Ovary (tissue), 9 donors: ENCODE measurements around the gene NTRK2. TPM values are rescaled to one million over a fixed set of nuclear protein-coding genes. Genes with fewer than 3 reads are reported as not detected.

Experiments used
- DNase-seq, 5 donors: peaks; one replicate each; pipeline ENCODE4 v3.0.0-alpha.2; 2019 to 2020
- H3K27ac ChIP-seq, 2 donors: fragments of 200-600 bp; one replicate each; pipeline versions ENCODE4 v1.5.1 to v1.8.0; 2019 to 2022
- H3K27me3 ChIP-seq: fragments of 200-600 bp; one replicate; pipeline ENCODE4 v1.8.0; 2022
- H3K36me3 ChIP-seq: fragments of 200-600 bp; sonication (generic); one replicate; pipeline ENCODE4 v1.5.1; 2019
- H3K4me1 ChIP-seq: one replicate; pipeline ENCODE4 v1.8.1; 2013; ENCODE audit warnings: mild to moderate bottlenecking, moderate library complexity; ENCODE audit not compliant: insufficient read depth
- H3K4me3 ChIP-seq: fragments of 200-600 bp; sonication (generic); one replicate; pipeline ENCODE4 v1.5.1; 2017
- H3K9me3 ChIP-seq, 2 donors: fragments of 200-600 bp in 1 of 2; sonication (generic) in 1 of 2; one replicate each; pipeline versions ENCODE4 v1.5.1 to v1.8.1; 2013 to 2019; ENCODE audit warnings: mild to moderate bottlenecking in 1 of 2, moderate library complexity in 1 of 2
- CTCF ChIP-seq, 3 donors: fragments of 450-650 bp in 2 of 3; fragments of 200-600 bp in 1 of 3; IDR thresholded peaks; one replicate each; pipeline versions ENCODE4 v1.5.1 to v1.8.0; 2016 to 2022; ENCODE audit warnings: antibody characterized with exemption in 3 of 3, mild to moderate bottlenecking in 1 of 3
- EP300 ChIP-seq: sonication (generic); formaldehyde crosslinking; IDR thresholded peaks from one replicate; pipeline ENCODE4 v1.6.1; 2017; ENCODE audit warnings: antibody characterized with exemption
- POLR2A ChIP-seq: fragments of 450-650 bp; IDR thresholded peaks from one replicate; pipeline ENCODE4 v1.6.1; 2017; ENCODE audit warnings: antibody characterized with exemption, mild to moderate bottlenecking, moderate library complexity
- WGBS, 3 donors: extraction: QIAGEN DNeasy Blood & Tissue Kit in 1 of 3; methylation state at CpG; one replicate each; pipeline versions ENCODE4 v1.1.5 to v1.1.7; 2013 to 2017; 5-methylcytosine and 5-hydroxymethylcytosine counted together
- intact Hi-C, 4 donors: fragments of 100-400 bp; cut with DNase I; formaldehyde crosslinking; loops; one replicate each; pipeline versions ENCODE4 v1.11.0 to v1.15.1; 2022 to 2023
- polyA plus RNA-seq, 2 donors: library from polyadenylated mRNA; stranded (reverse); fragments of 200-250 nt in 1 of 2; fragments of 350-450 nt in 1 of 2; fragmentation: Illumina TruSeq in 1 of 2; extraction: RNeasy Lipid Tissue Mini Kit (QIAGEN cat#74804) in 1 of 2; gene quantifications; one replicate each; pipeline ENCODE4 v1.2.3, GENCODE V29; 2013 to 2014
- total RNA-seq, 7 donors: library from RNA; depleted of rRNA in 2 of 7; stranded (reverse); fragments of >200 nt in 2 of 7; fragmentation: NEBNext Ultra II Directional in 3 of 7; extraction: Animal tissue kit (Norgen Biotek cat#: 25700) in 3 of 7; gene quantifications; one replicate each; pipeline versions ENCODE4 v1.1.0 to v1.2.4, GENCODE V29; 2016 to 2023
- donor health status: DM: no; HTN: no; CAD: no; lungs with moderate emphysema.
- donor health status: DM: no; HTN: no; CAD: no.
- donor health status: Bipolar disorder and iron deficiency.
- donor health status: DM: yes; HTN: yes; CAD: no.
- donor health status: DM: no; HTN: no; CAD: no.
- donor health status: DM: yes; HTN: yes; CAD: no.

Gene NTRK2
- total and polyA plus RNA-seq, 9 donors = 6.4 to 31.1 (median 10.8) TPM

GRCh38 chr9:84949971-84950370 lies 280.4 kb downstream of the NTRK2 start:
- H3K9me3 ChIP-seq = no peaks in the 10 kb centered on the region
- no peak for DNase-seq
- WGBS, 3 donors = 79 to 84% (median 81%) methylated on average over 5 of the region's 5 CpGs

GRCh38 chr9:84950879-84951811 lies 281.6 kb downstream of the NTRK2 start:
- intact Hi-C loops = loop anchor here in 3 of 4 donors (5.0 to 10.0 kb wide), 3 partner anchors 256 to 556 kb away; no protein-coding TSS in a partner anchor
- DNase-seq = no peak
- WGBS, 3 donors = 90 to 95% (median 93%) methylated on average over 9 of the region's 9 CpGs

More at GRCh38 chr9:84949971-84950370, 280.4 kb downstream of the NTRK2 start:
- no peaks in the 10 kb centered on the region for H3K27me3 ChIP-seq
- no peaks in the 10 kb centered on the region for H3K36me3 ChIP-seq
- H3K4me3 ChIP-seq = no peak overlapping the region
- H3K27ac ChIP-seq = no peak overlapping the region
- H3K4me1 ChIP-seq = no peaks in the 10 kb centered on the region
- TF ChIP-seq CTCF (IDR thresholded peaks at IDR 0.05) (no peak), EP300 (no peak), POLR2A (no peak)
- intact Hi-C loops = loop anchor here in 3 of 4 donors (5.0 to 10.0 kb wide), 3 partner anchors 255 to 555 kb away; no protein-coding TSS in a partner anchor

GRCh38 chr9:84953252-84953773 lies 283.8 kb downstream of the NTRK2 start:
- intact Hi-C loops = loop anchor here in 3 of 4 donors (5.0 to 10.0 kb wide), 3 partner anchors 259 to 559 kb away; no protein-coding TSS in a partner anchor
- DNase-seq = no peak
- H3K9me3 ChIP-seq = no peaks in the 10 kb centered on the region
- H3K27me3 ChIP-seq = no peaks in the 10 kb centered on the region
- no peaks in the 10 kb centered on the region for H3K36me3 ChIP-seq
- H3K4me3 ChIP-seq = no peak overlapping the region
- H3K4me1 ChIP-seq = no peaks in the 10 kb centered on the region
- TF ChIP-seq CTCF (IDR thresholded peaks at IDR 0.05) (no peak), EP300 (no peak), POLR2A (no peak)
- 96 to 98% (median 98%) methylated on average over 3 of the region's 3 CpGs for WGBS, 3 donors
- no peak overlapping the region for H3K27ac ChIP-seq

More at GRCh38 chr9:84950879-84951811, 281.6 kb downstream of the NTRK2 start:
- no peaks in the 10 kb centered on the region for H3K9me3 ChIP-seq
- no peaks in the 10 kb centered on the region for H3K4me1 ChIP-seq
- no peaks in the 10 kb centered on the region for H3K27me3 ChIP-seq
- no peak overlapping the region for H3K27ac ChIP-seq
- no peaks in the 10 kb centered on the region for H3K36me3 ChIP-seq
- no peak for TF ChIP-seq CTCF (IDR thresholded peaks at IDR 0.05)
- no peak for TF ChIP-seq EP300
- TF ChIP-seq POLR2A = no peak
- no peak overlapping the region for H3K4me3 ChIP-seq

- Histone ChIP-seq H3K36me3 (no peaks in the 10 kb centered on the region), H3K4me3 (no peak overlapping the region), H3K27me3 (no peaks in the 10 kb centered on the region), H3K27ac (no peak overlapping the region), H3K9me3 (no peaks in the 10 kb centered on the region), H3K4me1 (no peaks in the 10 kb centered on the region)
- DNase-seq = peak; percentile 62 to 87 (median 81)
- TF ChIP-seq CTCF (IDR thresholded peaks at IDR 0.05) (peak; percentile 59 to 71 (median 71)), POLR2A (no peak)
- intact Hi-C loops = loop anchor here in 3 of 4 donors (5.0 to 10.0 kb wide), 3 partner anchors 259 to 559 kb away; no protein-coding TSS in a partner anchor
- WGBS, 3 donors = 28 to 31% (median 30%) methylated on average over 21 of the region's 21 CpGs
Measured at GRCh38 chr9:84953797-84954705, 284.5 kb downstream of the NTRK2 start.
